Common myeloid progenitor, CD34-positive (primary cell): Measurements from ENCODE around the gene TPM3.
A peak's percentile ranks its signal among the peaks of the same experiment; 100 is the strongest.

Experiments used
- CTCF ChIA-PET: fragments of 350-600 bp; sonication (Branson Sonifier 250); formaldehyde crosslinking; loops from one replicate; lab custom pipeline; 2021; ENCODE audit warnings: antibody characterized with exemption; lab: Charles Lee
- POLR2A ChIA-PET: fragments of 350-600 bp; sonication (Branson Sonifier 250); formaldehyde crosslinking; loops from one replicate; lab custom pipeline; 2021; ENCODE audit warnings: antibody characterized with exemption; lab: Charles Lee
- DNase-seq, 3 donors: peaks; one replicate each; pipeline versions ENCODE4 v3.0.0 to v3.0.0-alpha.2; 2013
- H3K27ac ChIP-seq, 2 experiments: 1 replicate in 1 of 2; 2 replicates in 1 of 2; pipeline ENCODE4 v1.7.0; 2013; ENCODE audit warnings: inconsistent platforms in 2 of 2, low read length in 2 of 2, mild to moderate bottlenecking in 2 of 2, low read depth in 1 of 2, moderate library complexity in 1 of 2; ENCODE audit not compliant: severe bottlenecking in 2 of 2, insufficient read depth in 1 of 2, poor library complexity in 1 of 2
- H3K27me3 ChIP-seq, 5 experiments: replicated peaks in 2 of 5; 1 replicate in 3 of 5; 2 replicates in 2 of 5; pipeline versions ENCODE4 v1.6.1 to v1.7.0; 2013; ENCODE audit warnings: low read length in 4 of 5, mild to moderate bottlenecking in 2 of 5, moderate library complexity in 2 of 5, inconsistent platforms in 1 of 5; ENCODE audit not compliant: insufficient read depth in 5 of 5, control insufficient read depth in 4 of 5
- H3K36me3 ChIP-seq, 4 experiments: 1 replicate in 2 of 4; 2 replicates in 2 of 4; pipeline versions ENCODE4 v1.6.1 to v1.7.0; 2013; ENCODE audit warnings: low read length in 3 of 4, control low read depth in 1 of 4, mild to moderate bottlenecking in 1 of 4; ENCODE audit not compliant: control insufficient read depth in 4 of 4, insufficient read depth in 4 of 4
- H3K4me1 ChIP-seq, 4 experiments: 1 replicate in 3 of 4; 2 replicates in 1 of 4; pipeline versions ENCODE4 v1.6.1 to v1.7.1; 2013; ENCODE audit warnings: low read length in 3 of 4, mild to moderate bottlenecking in 3 of 4, control low read depth in 1 of 4, inconsistent platforms in 1 of 4, moderate library complexity in 1 of 4; ENCODE audit not compliant: control insufficient read depth in 4 of 4, insufficient read depth in 4 of 4; ENCODE audit errors: control extremely low read depth in 1 of 4
- H3K4me3 ChIP-seq, 7 experiments: 1 replicate in 4 of 7; 2 replicates in 3 of 7; pipeline versions ENCODE4 v1.5.1 to v1.7.0; 2013; ENCODE audit warnings: mild to moderate bottlenecking in 7 of 7, low read length in 6 of 7, moderate library complexity in 6 of 7, inconsistent platforms in 2 of 7, low read depth in 2 of 7, control low read depth in 1 of 7; ENCODE audit not compliant: insufficient read depth in 4 of 7, control insufficient read depth in 1 of 7; ENCODE audit errors: extremely low read depth in 1 of 7
- H3K9me3 ChIP-seq, 5 experiments: 1 replicate in 4 of 5; 2 replicates in 1 of 5; pipeline versions ENCODE4 v1.6.1 to v1.7.1; 2013; ENCODE audit warnings: low read length in 4 of 5, mild to moderate bottlenecking in 2 of 5, inconsistent platforms in 1 of 5, low read depth in 1 of 5, moderate library complexity in 1 of 5; ENCODE audit not compliant: control insufficient read depth in 4 of 5, insufficient read depth in 2 of 5; ENCODE audit errors: control extremely low read depth in 1 of 5
- WGBS: methylation state at CpG from one replicate; pipeline ENCODE4 v1.1.5; 2013; ENCODE audit not compliant: insufficient coverage; 5-methylcytosine and 5-hydroxymethylcytosine counted together

TPM3 gene

GRCh38 chr1:154159554-154159953 is 32.3 kb downstream of the TPM3 start:
- Histone ChIP-seq H3K4me3 (no peak overlapping the region), H3K27me3 (no peaks in the 10 kb centered on the region), H3K4me1 (peaks cover 12 to 23% (median 14%) of the 10 kb centered on the region in 4 experiments), H3K27ac (peak overlapping the region in 1 of 2 experiments; percentile 60), H3K36me3 (peaks cover 33 to 87% (median 60%) of the 10 kb centered on the region in 4 experiments), H3K9me3 (peaks cover 0 to 5% (median 0%) of the 10 kb centered on the region in 5 experiments)
- DNase-seq, result no peak
- ChIA-PET POLR2A (interaction anchor here (0.6 kb wide), 1 partner anchor 179 kb away, joined by 3 read pairs; no protein-coding TSS in a partner anchor), CTCF (interaction anchor here (0.9 kb wide), 1 partner anchor 13 kb away, joined by 4 read pairs; no protein-coding TSS in a partner anchor)

GRCh38 chr1:154158307-154159125 is 33.4 kb downstream of the TPM3 start:
- DNase-seq, result no peak
- Histone ChIP-seq H3K27me3 (no peaks in the 10 kb centered on the region), H3K36me3 (peaks cover 29 to 81% (median 56%) of the 10 kb centered on the region in 4 experiments), H3K9me3 (peaks cover 0 to 5% (median 0%) of the 10 kb centered on the region in 5 experiments), H3K4me1 (peaks cover 16 to 25% (median 22%) of the 10 kb centered on the region in 4 experiments), H3K27ac (peak overlapping the region in 1 of 2 experiments; percentile 60), H3K4me3 (no peak overlapping the region)
- 86% methylated on average over 7 of the region's 8 CpGs for WGBS
- ChIA-PET CTCF (interaction anchor here (1.0 to 1.3 kb wide), 3 partner anchors 9 to 22 kb away, joined by 3 read pairs; no protein-coding TSS in a partner anchor), POLR2A (no interaction called here)

DNA sequence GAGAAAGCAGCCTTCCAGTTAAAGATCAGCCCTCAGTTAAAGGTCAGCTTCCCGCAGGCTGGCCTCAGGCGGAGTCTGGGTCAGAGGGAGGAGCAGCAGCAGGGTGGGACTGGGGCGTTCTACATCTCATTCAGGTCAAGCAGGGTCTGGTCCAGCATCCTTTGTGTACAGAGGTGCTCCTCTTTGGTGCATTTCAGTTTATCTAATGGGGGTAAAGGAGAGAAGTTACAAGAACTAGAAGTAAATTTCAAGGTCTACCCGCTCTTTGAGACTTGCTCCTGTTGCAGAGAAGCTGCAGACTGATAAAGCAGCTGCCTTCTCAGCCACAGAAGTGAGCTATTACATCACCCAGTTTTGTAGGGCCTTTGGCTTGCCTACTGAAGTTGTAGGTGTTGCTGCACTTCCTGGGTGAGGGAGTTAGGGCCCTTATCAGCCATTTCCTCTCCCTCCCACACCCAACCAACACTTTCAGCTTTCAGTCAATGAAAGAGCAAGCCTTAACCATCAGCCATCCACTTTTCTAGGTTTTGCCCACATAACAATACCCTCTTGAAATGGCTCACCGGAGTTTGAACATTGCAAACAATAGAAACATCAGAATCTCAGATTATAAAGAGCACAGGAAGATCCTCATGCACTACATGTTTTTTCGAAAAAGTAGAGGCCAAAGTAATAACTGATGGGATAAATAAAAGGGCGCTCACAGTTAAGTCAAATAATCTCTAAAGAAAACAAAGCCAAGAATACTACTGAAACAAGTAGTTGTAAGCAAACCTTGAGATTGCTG is 34.2 kb downstream of the TPM3 start:
- POLR2A ChIA-PET, result no interaction called here
- H3K27ac ChIP-seq, result peak overlapping the region; percentile 29 to 60
- H3K4me3 ChIP-seq, result no peak overlapping the region
- H3K27me3 ChIP-seq, result no peaks in the 10 kb centered on the region
- H3K4me1 ChIP-seq, result peaks cover 16 to 25% (median 22%) of the 10 kb centered on the region in 4 experiments
- whole genome bisulfite sequencing, result 100% methylated on average over 3 of the region's 7 CpGs
- DNase-seq, result no peak
- H3K9me3 ChIP-seq, result peaks cover 0 to 5% (median 0%) of the 10 kb centered on the region in 5 experiments
- CTCF ChIA-PET, result interaction anchor here (1.1 to 1.8 kb wide), 4 partner anchors 8 to 14 kb away, joined by 3 to 5 read pairs (median 4); no protein-coding TSS in a partner anchor
- peaks cover 22 to 73% (median 52%) of the 10 kb centered on the region in 4 experiments for H3K36me3 ChIP-seq

DNA sequence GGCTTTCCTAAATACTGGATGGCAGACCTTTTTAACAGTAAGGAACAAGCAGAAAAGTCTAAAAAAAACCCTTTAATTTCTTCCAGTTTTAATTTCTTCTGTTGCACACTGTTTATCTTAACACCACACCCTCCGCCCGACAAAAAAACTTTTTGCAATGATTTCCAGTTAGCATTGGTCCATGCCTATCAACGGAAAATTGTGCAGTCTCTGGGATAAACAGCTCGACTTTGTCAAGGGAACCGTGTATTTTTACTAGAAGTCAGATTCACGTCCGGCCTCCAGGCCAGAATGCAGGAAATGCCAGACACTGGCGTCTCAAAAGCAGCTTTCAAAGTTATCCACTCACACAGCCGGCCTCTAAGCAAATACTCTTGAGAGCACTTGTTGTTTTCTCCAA is 36.6 kb downstream of the TPM3 start:
- Histone ChIP-seq H3K27me3 (no peaks in the 10 kb centered on the region), H3K36me3 (peaks cover 11 to 49% (median 36%) of the 10 kb centered on the region in 4 experiments), H3K27ac (peak overlapping the region; percentile 29 to 74), H3K4me1 (peaks cover 16 to 25% (median 22%) of the 10 kb centered on the region in 4 experiments), H3K4me3 (peak overlapping the region in 2 of 7 experiments; percentile 8 to 39), H3K9me3 (peaks cover 0 to 5% (median 0%) of the 10 kb centered on the region in 5 experiments)
- ChIA-PET POLR2A (interaction anchor here (0.6 to 0.7 kb wide), 2 partner anchors 23 to 199 kb away, joined by 4 to 5 read pairs; no protein-coding TSS in a partner anchor), CTCF (interaction anchor here (1.1 to 1.4 kb wide), 3 partner anchors 11 to 165 kb away, joined by 3 to 6 read pairs (median 4); partner anchors contain the start of gene RPS27)
- DNase-seq, result peak; percentile 27 to 78 (median 68)
- 23% methylated on average over 7 of the region's 9 CpGs for WGBS

DNA sequence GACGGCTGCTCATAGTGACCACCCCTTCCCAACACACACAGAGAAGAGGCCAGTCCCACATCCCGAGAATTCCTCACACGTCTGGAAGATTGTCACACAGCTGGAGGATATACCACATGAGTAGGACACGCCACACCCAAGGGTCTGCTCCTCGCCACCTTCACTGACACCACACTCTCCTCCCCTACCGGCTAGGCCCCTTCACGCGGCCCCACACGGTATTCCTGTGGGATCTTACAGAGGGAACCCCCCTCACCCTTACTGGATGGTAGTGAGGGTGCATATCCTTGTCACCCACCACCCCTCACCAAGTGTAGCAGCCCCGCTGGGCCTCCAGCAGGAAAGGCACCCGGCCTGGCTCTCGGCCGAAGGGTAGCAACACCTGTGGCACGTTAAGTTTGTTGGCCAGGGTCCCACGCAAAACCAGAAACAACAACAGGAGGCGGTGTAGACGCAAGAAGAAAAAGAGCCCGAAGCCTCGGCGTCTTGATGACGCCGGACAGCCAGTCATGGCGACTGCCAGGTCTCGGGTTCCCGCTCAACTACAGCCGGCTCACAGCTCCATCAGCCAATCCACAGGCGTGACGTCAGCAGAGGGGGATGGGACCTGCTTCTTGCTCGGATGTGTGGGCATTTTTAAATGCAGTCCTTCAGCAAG is 37.2 kb downstream of the TPM3 start, which contains the start of gene NUP210L:
NUP210L (minus strand) TSS at position 540 of the 658 bp plus-strand sequence.
- CTCF ChIA-PET, result interaction anchor here (1.2 to 1.8 kb wide), 3 partner anchors 11 to 30 kb away, joined by 3 to 4 read pairs (median 4); no protein-coding TSS in a partner anchor
- H3K36me3 ChIP-seq, result peaks cover 8 to 43% (median 30%) of the 10 kb centered on the region in 4 experiments

DNA sequence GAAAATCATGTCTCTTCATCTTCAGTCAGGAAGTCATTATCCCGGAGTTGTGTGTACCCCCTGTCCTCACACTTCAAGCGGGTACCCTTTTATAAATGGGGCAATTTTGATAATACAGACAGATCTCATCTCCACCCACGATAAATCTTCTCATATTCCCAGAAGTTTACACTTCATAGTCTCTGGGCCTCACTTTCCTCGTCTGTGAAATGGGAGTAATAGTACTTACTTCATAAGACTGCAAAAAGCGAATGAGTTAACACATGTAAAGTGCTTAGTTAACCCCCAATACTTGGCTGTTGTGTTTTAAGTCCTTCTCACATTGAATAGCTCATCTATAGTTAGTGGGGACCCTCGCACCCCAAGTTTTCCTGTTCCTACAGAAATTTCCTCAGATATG is 37.8 kb downstream of the TPM3 start:
- H3K27ac ChIP-seq, result peak overlapping the region; percentile 2 to 74
- 97% methylated on average over 3 of the region's 6 CpGs for WGBS
- peaks cover 2 to 37% (median 25%) of the 10 kb centered on the region in 4 experiments for H3K36me3 ChIP-seq
- no peak for DNase-seq
- H3K9me3 ChIP-seq, result no peaks in the 10 kb centered on the region
- H3K4me3 ChIP-seq, result no peak overlapping the region
- no peaks in the 10 kb centered on the region for H3K27me3 ChIP-seq
- ChIA-PET POLR2A (no interaction called here), CTCF (interaction anchor here (1.8 kb wide), 1 partner anchor 12 kb away, joined by 4 read pairs; no protein-coding TSS in a partner anchor)
- H3K4me1 ChIP-seq, result peaks cover 15 to 27% (median 25%) of the 10 kb centered on the region in 4 experiments

More for the DNA sequence above, 37.2 kb downstream of the TPM3 start, which contains the start of gene NUP210L:
- Histone ChIP-seq H3K4me3 (peak within 1 kb of the TSS in 2 of 7 experiments; percentile 8 to 39), H3K4me1 (peaks cover 16 to 25% (median 23%) of the 10 kb centered on the region in 4 experiments), H3K9me3 (peaks cover 0 to 2% (median 0%) of the 10 kb centered on the region in 5 experiments), H3K27me3 (no peaks in the 10 kb centered on the region), H3K27ac (peak within 1 kb of the TSS; percentile 29 to 74)
- 90% methylated on average over 24 of the region's 29 CpGs for WGBS
- DNase-seq, result peak in 2 of 3 donors; percentile 60 to 83
- POLR2A ChIA-PET, result interaction anchor here (0.7 kb wide), 1 partner anchor 23 kb away, joined by 4 read pairs; no protein-coding TSS in a partner anchor
